LoVo (cell line): ENCODE measurements around the gene TOM1L2.
"Not testable (repeated sequence)": the region's sequence is repeated elsewhere in the genome, so short reads cannot be mapped to it uniquely, and the experiment has no call there.

ENCODE experiments used
- DNase-seq: peaks from one replicate; pipeline ENCODE4 v3.0.0-alpha.2; 2016; ENCODE audit warnings: low spot score

The TOM1L2 gene

GRCh38 chr17:17924131-17924856 is 47.9 kb downstream of the TOM1L2 start:
- DNase-seq = no peak

- DNase-seq = no peak
Observed at GRCh38 chr17:17922070-17922614, 50.1 kb downstream of the TOM1L2 start.

GRCh38 chr17:17921192-17922069 is 50.8 kb downstream of the TOM1L2 start:
- peak; percentile 83 for DNase-seq

- peak; percentile 69 for DNase-seq
Observed at GRCh38 chr17:17919169-17920107, 52.8 kb downstream of the TOM1L2 start.

GRCh38 chr17:17917394-17917793 is 54.8 kb downstream of the TOM1L2 start:
- DNase-seq = no peak

GRCh38 chr17:17915183-17915582 is 57.0 kb downstream of the TOM1L2 start:
- DNase-seq = no peak

GRCh38 chr17:17913695-17914332 is 58.4 kb downstream of the TOM1L2 start:
- DNase-seq = peak; percentile 93

- not testable (repeated sequence) for DNase-seq
Observed at GRCh38 chr17:17912336-17912735, 59.9 kb downstream of the TOM1L2 start.

GRCh38 chr17:17911001-17911613 is 61.1 kb downstream of the TOM1L2 start:
- no peak for DNase-seq

GRCh38 chr17:17910060-17910459 is 62.1 kb downstream of the TOM1L2 start:
- no peak for DNase-seq

GRCh38 chr17:17909078-17909477 is 63.1 kb downstream of the TOM1L2 start:
- DNase-seq = no peak

- DNase-seq = no peak
Observed at GRCh38 chr17:17907469-17907868, 64.7 kb downstream of the TOM1L2 start.

- no peak for DNase-seq
Observed at GRCh38 chr17:17906418-17907215, 65.6 kb downstream of the TOM1L2 start.

- no peak for DNase-seq
Observed at GRCh38 chr17:17905036-17905320, 67.2 kb downstream of the TOM1L2 start.

GRCh38 chr17:17904166-17905035 is 67.8 kb downstream of the TOM1L2 start:
- no peak for DNase-seq

- DNase-seq = no peak
Observed at GRCh38 chr17:17902877-17903276, 69.3 kb downstream of the TOM1L2 start.

- DNase-seq = no peak
Observed at GRCh38 chr17:17902376-17902775, 69.8 kb downstream of the TOM1L2 start.

- peak; percentile 86 for DNase-seq
Observed at GRCh38 chr17:17900615-17901520, 71.3 kb downstream of the TOM1L2 start.
